Endothelial cell of umbilical vein (primary cell): Measurements from ENCODE around the gene IL4I1. TPM values are rescaled to one million over a fixed set of nuclear protein-coding genes. Genes with fewer than 3 reads are reported as not detected.

Experiments used
- BruUV-seq: library from RNA; stranded (reverse); fragments of 400-500 nt; replicated peaks from 2 replicates; lab custom pipeline; 2021; lab: Mats Ljungman, UMichigan
- CTCF ChIA-PET: fragments of 300-600, 350-600 bp; sonication (Branson Sonifier 250); formaldehyde crosslinking; loops from one replicate; lab custom pipeline; 2021; ENCODE audit warnings: antibody characterized with exemption, inconsistent platforms; lab: Charles Lee
- POLR2A ChIA-PET: fragments of 300-600, 350-600 bp; sonication (Branson Sonifier 250); formaldehyde crosslinking; loops from one replicate; lab custom pipeline; 2021; ENCODE audit warnings: antibody characterized with exemption, inconsistent platforms; lab: Charles Lee
- DNase-seq: peaks from one replicate; pipeline ENCODE4 v3.0.0-alpha.2; 2011; ENCODE audit warnings: low read depth, low spot score
- FAIRE-seq: peaks from 2 replicates; lab custom pipeline; 2011; peaks lifted over from hg19 to GRCh38; lab: Jason Lieb, UNC
- H2AFZ ChIP-seq: 2 replicates; pipeline ENCODE4 v1.6.0; 2012; ENCODE audit warnings: low read depth, low read length, control low read depth, inconsistent platforms
- H3K27ac ChIP-seq: 2 replicates; pipeline ENCODE4 v1.5.1; 2011; ENCODE audit warnings: low read depth, mild to moderate bottlenecking, control low read depth, low read length, moderate library complexity; ENCODE audit not compliant: insufficient read depth
- H3K27me3 ChIP-seq, 2 experiments: 2 replicates each; pipeline versions ENCODE4 v1.6.0 to v1.6.1; 2011; ENCODE audit warnings: low read length in 2 of 2, mixed read lengths in 1 of 2; ENCODE audit not compliant: control insufficient read depth in 2 of 2, insufficient read depth in 2 of 2
- H3K36me3 ChIP-seq, 2 experiments: 2 replicates in 1 of 2; 3 replicates in 1 of 2; pipeline ENCODE4 v1.5.1; 2011; ENCODE audit warnings: low read length in 2 of 2, mild to moderate bottlenecking in 1 of 2, moderate library complexity in 1 of 2; ENCODE audit not compliant: control insufficient read depth in 2 of 2, insufficient read depth in 2 of 2; ENCODE audit errors: extremely low read depth in 1 of 2
- H3K4me1 ChIP-seq: 3 replicates; pipeline ENCODE4 v1.5.1; 2011; ENCODE audit warnings: mild to moderate bottlenecking, low read length; ENCODE audit not compliant: control insufficient read depth, insufficient read depth; ENCODE audit errors: extremely low read depth
- H3K4me2 ChIP-seq: 2 replicates; pipeline ENCODE4 v1.6.1; 2011; ENCODE audit warnings: low read length, control low read depth, mixed read lengths; ENCODE audit not compliant: insufficient read depth
- H3K4me3 ChIP-seq, 3 experiments: fragments of 200-600 bp in 1 of 3; sonication (generic), shearing (Covaris generic) in 1 of 3; replicated peaks in 1 of 3; 2 replicates each; pipeline ENCODE4 v1.5.1; 2011 to 2016; ENCODE audit warnings: control low read depth in 3 of 3, low read length in 3 of 3, mild to moderate bottlenecking in 2 of 3, inconsistent platforms in 1 of 3, low read depth in 1 of 3, moderate library complexity in 1 of 3; ENCODE audit not compliant: insufficient read depth in 1 of 3
- H3K79me2 ChIP-seq: 2 replicates; pipeline ENCODE4 v1.6.0; 2012; ENCODE audit warnings: low read length, inconsistent platforms; ENCODE audit not compliant: control insufficient read depth, insufficient read depth
- H3K9ac ChIP-seq: replicated peaks from 2 replicates; pipeline ENCODE3; 2011; ENCODE audit warnings: low read length, control low read depth; ENCODE audit not compliant: insufficient read depth; ENCODE audit errors: extremely low read depth
- H3K9me1 ChIP-seq: replicated peaks from 3 replicates; pipeline ENCODE4 v1.6.0; 2011; ENCODE audit warnings: mild to moderate bottlenecking, low read length; ENCODE audit not compliant: control insufficient read depth, insufficient read depth; ENCODE audit errors: extremely low read depth
- H3K9me3 ChIP-seq: replicated peaks from 2 replicates; pipeline ENCODE4 v1.5.1; 2012; ENCODE audit warnings: low read length, inconsistent platforms; ENCODE audit not compliant: control insufficient read depth, insufficient read depth
- H4K20me1 ChIP-seq: replicated peaks from 2 replicates; pipeline ENCODE3; 2011; ENCODE audit warnings: mild to moderate bottlenecking, low read length; ENCODE audit not compliant: control insufficient read depth, insufficient read depth; ENCODE audit errors: extremely low read depth
- CTCF ChIP-seq, 2 donors: IDR thresholded peaks; 1 replicate in 1 of 2; 2 replicates in 1 of 2; pipeline ENCODE4 v1.5.1; 2011; ENCODE audit warnings: low read length in 2 of 2, mild to moderate bottlenecking in 2 of 2, moderate library complexity in 2 of 2, control low read depth in 1 of 2, inconsistent platforms in 1 of 2, low read depth in 1 of 2; ENCODE audit not compliant: insufficient read depth in 1 of 2; ENCODE audit errors: extremely low read depth in 1 of 2
- EZH2 ChIP-seq: IDR thresholded peaks from 2 replicates; pipeline ENCODE4 v1.6.1; 2012; ENCODE audit warnings: borderline replicate concordance, low read depth, mild to moderate bottlenecking, moderate library complexity, low read length, inconsistent platforms; ENCODE audit not compliant: severe bottlenecking
- FOS ChIP-seq: IDR thresholded peaks from 2 replicates; pipeline ENCODE4 v1.6.1; 2011; ENCODE audit warnings: mild to moderate bottlenecking, low read length, moderate library complexity, borderline replicate concordance; ENCODE audit not compliant: insufficient read depth
- GATA2 ChIP-seq: IDR thresholded peaks from 2 replicates; pipeline ENCODE4 v1.7.0; 2011; ENCODE audit warnings: low read depth, mild to moderate bottlenecking, moderate library complexity, mixed read lengths, low read length; ENCODE audit not compliant: insufficient read length, insufficient read depth
- JUN ChIP-seq: IDR thresholded peaks from 2 replicates; pipeline ENCODE4 v1.6.1; 2011; ENCODE audit warnings: borderline replicate concordance, low read depth; ENCODE audit not compliant: insufficient read length, insufficient read depth
- MYC ChIP-seq: IDR thresholded peaks from one replicate; pipeline ENCODE4 v1.6.1; 2011; ENCODE audit warnings: mild to moderate bottlenecking, low read depth, low read length
- POLR2A ChIP-seq: IDR thresholded peaks from 2 replicates; pipeline ENCODE4 v1.6.1; 2012; ENCODE audit warnings: low read depth, mild to moderate bottlenecking, control low read depth, low read length
- POLR2AphosphoS5 ChIP-seq: IDR thresholded peaks from 2 replicates; pipeline ENCODE4 v1.6.1; 2012; ENCODE audit warnings: low read depth, mild to moderate bottlenecking, control low read depth, low read length, moderate library complexity; ENCODE audit not compliant: insufficient read depth
- dilution Hi-C: fragments of 300-500 bp; cut with MboI; formaldehyde crosslinking; loops from one replicate; pipeline ENCODE4 v1.15.0; 2019; ENCODE audit warnings: low sequenced_read_pairs; ENCODE audit not compliant: extremely low pct_ligation_motif_present
- intact Hi-C: fragments of 100-400 bp; cut with micrococcal nuclease; formaldehyde crosslinking; loops from one replicate; pipeline ENCODE4 v1.10.0; 2022
- polyA plus RNA-seq, 4 experiments: library from polyadenylated mRNA; depleted of rRNA in 3 of 4; stranded (reverse) in 3 of 4; unstranded in 1 of 4; fragments of >200 nt; gene quantifications; 2 replicates each; pipeline versions ENCODE4 v1.2.1 to v1.2.3, GENCODE V29; 2011 to 2012; ENCODE audit warnings: missing spikeins in 1 of 4
- total RNA-seq: library from RNA; stranded (reverse); gene quantifications from 2 replicates; pipeline ENCODE4 v1.2.3, GENCODE V29; 2021
- TF ChIP-seq, protein P1 (sequence below): IDR thresholded peaks from 2 replicates; pipeline ENCODE4 v1.6.1; 2011; ENCODE audit not compliant: insufficient read depth, insufficient read length

Gene IL4I1
- total and polyA plus RNA-seq, 2 donors (not counting 3 experiments of a cell fraction or from before 2014, with no cell fraction given) = 5.0 to 5.6 TPM

DNA sequence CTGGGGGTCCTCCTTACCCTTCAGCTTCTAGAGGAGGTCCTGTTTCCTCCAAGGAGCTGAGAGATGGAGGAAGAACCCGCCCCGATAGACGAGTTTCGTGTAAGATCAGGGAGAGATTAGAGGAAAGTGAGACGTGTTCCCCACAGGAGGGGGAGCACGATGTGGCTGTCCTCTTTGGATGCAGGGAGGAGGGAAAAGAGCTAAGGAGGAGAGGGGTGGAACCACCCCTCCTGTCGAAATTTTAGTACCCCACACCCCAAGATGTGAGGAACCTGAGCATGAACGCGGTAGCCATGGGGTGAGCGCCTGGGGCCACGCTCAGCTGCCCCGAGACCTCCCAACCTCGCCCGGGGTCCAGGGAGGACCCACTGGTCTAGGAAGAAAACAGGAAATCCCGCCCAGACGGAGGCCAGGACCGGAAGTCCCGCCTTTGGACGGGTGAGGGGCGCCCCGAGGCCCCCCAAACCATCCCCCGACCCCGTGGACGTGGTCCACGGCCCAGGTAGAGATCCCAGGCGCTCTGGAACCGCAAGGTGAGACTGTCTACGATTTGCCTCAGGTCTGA lies 20.7 kb downstream of the IL4I1 start:
- no peaks in the 10 kb centered on the region for H4K20me1 ChIP-seq
- peaks cover 14% of the 10 kb centered on the region for H3K4me1 ChIP-seq
- H2AFZ ChIP-seq = peak overlapping the region; percentile 39
- ChIA-PET POLR2A (interaction anchor here (0.9 kb wide), 1 partner anchor 54 kb away, joined by 6 read pairs; the partner anchor contains the start of gene NUP62), CTCF (interaction anchor here (1.6 kb wide), 1 partner anchor 8 kb away, joined by 4 read pairs; the partner anchor contains the start of gene PNKP)
- peak overlapping the region; percentile 91 for H3K9ac ChIP-seq
- dilution Hi-C loops = no loop called here
- peaks cover 18% of the 10 kb centered on the region for H3K79me2 ChIP-seq
- H3K27me3 ChIP-seq = no peaks in the 10 kb centered on the region
- TF ChIP-seq GATA2 = no peak
- peak; percentile 70 for TF ChIP-seq POLR2A
- TF ChIP-seq FOS = no peak
- no peak for TF ChIP-seq JUN
- TF ChIP-seq, protein P1, sequence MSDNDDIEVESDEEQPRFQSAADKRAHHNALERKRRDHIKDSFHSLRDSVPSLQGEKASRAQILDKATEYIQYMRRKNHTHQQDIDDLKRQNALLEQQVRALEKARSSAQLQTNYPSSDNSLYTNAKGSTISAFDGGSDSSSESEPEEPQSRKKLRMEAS = no peak
- no peak for TF ChIP-seq CTCF (IDR thresholded peaks at IDR 0.05; ENCODE audit: extremely low read depth in 1 of 2, insufficient read depth in 1 of 2, low read depth in 1 of 2, low read length in 2 of 2)
- peak; percentile 64 for TF ChIP-seq POLR2AphosphoS5
- TF ChIP-seq MYC = no peak
- no peak for TF ChIP-seq EZH2
- BruUV-seq = no TSS peak
- intact Hi-C loops = loop anchor here (1.0 to 5.0 kb wide), 4 partner anchors 63 to 424 kb away; partner anchors contain the start of genes ALDH16A1, FUZ, PIH1D1 and RRAS
- peak; percentile 72 for DNase-seq
- H3K27ac ChIP-seq = peak overlapping the region; percentile 84
- H3K4me2 ChIP-seq = peak overlapping the region; percentile 81
- no peaks in the 10 kb centered on the region for H3K9me3 ChIP-seq
- H3K36me3 ChIP-seq = peaks cover 1 to 18% of the 10 kb centered on the region in 2 experiments
- FAIRE-seq = peak; percentile 76
- H3K9me1 ChIP-seq = no peaks in the 10 kb centered on the region
- peak overlapping the region; percentile 38 to 81 (median 70) for H3K4me3 ChIP-seq
